Measurements from ENCODE around the gene MBOAT1. TPM values are rescaled to one million over a fixed set of nuclear protein-coding genes. Genes with fewer than 3 reads are reported as not detected.

MBOAT1 gene
- total and polyA plus RNA-seq, 3 donors from 2014 or later: 4.1 to 5.3 (median 4.5) TPM

- WGBS, 2 donors: 0% methylated on average over 10 to 37 of the region's 37 CpGs
- intact Hi-C loops (cut with DNase I; ENCODE audit: low total_unique reads): no loop called here
- peak overlapping the region; percentile 61 to 84 for H3K27ac ChIP-seq
- H3K4me1 ChIP-seq: peaks cover 12% of the 10 kb centered on the region
- H3K4me3 ChIP-seq: peak overlapping the region; percentile 64 to 77
- H3K9me3 ChIP-seq: no peaks in the 10 kb centered on the region
- DNase-seq: no peak
- no peak for TF ChIP-seq CTCF (IDR thresholded peaks at IDR 0.05)
- no peak for TF ChIP-seq POLR2A (IDR thresholded peaks at IDR 0.05)
- H3K27me3 ChIP-seq: no peaks in the 10 kb centered on the region
- H3K36me3 ChIP-seq (ENCODE audit: low read depth, missing control alignments): no peaks in the 10 kb centered on the region
These were observed 303 bp downstream of the MBOAT1 start for GRCh38 chr6:20211941-20212391.

DNA sequence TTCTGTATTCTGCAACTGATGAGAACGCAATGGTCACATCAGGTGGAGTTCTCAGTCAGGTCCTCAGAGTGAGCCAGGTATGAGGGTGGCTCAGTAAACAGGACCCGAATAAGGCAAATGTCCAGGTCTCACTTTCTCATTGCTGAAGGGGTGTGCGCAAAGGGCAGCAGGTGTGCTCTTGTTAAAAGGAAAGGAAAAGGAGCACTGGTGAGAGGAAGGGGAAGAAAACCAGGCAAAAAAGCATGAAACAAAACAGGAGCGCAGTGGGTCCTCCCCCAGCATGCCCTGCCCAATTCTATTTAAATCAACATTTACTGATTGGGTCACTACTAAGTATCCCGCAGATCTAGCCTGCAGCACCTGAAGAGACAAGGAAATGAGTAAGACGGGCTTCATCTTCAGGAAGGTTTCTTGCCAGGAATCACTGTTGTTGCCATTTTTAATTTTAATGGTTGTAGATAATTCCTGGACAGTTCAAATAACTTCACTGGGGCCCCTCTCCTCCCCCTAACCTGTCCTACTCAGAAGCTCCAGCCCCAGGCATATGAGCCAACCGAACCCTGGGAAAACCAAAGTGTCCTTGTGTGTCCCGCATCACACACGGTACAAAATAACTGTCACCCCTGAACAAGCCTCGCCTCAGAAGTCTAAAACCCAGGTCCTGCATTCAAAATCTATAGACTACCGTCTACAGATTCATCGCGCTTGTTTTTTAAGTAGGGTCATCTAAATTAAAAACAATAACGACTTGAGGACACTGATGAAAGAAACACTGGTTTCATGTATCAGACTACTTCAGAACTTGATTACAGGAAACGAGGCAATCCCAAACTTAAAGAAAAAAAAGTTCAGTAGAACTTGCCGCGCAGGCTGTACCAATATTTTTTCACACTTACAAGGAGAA is 980 bp downstream of the MBOAT1 start:
- peaks cover 12% of the 10 kb centered on the region for H3K4me1 ChIP-seq
- intact Hi-C loops (cut with DNase I; ENCODE audit: low total_unique reads): no loop called here
- no peak for TF ChIP-seq POLR2A (IDR thresholded peaks at IDR 0.05)
- 17 to 23% methylated on average over 17 of the region's 17 CpGs for WGBS, 2 donors
- no peaks in the 10 kb centered on the region for H3K27me3 ChIP-seq
- no peak for DNase-seq
- H3K9me3 ChIP-seq: no peaks in the 10 kb centered on the region
- no peaks in the 10 kb centered on the region for H3K36me3 ChIP-seq (ENCODE audit: low read depth, missing control alignments)
- peak overlapping the region; percentile 64 to 77 for H3K4me3 ChIP-seq
- peak overlapping the region in 1 of 2 donors; percentile 84 for H3K27ac ChIP-seq

- H3K36me3 ChIP-seq (ENCODE audit: low read depth, missing control alignments): no peaks in the 10 kb centered on the region
- no peak overlapping the region for H3K4me3 ChIP-seq
- 56 to 65% methylated on average over 3 of the region's 3 CpGs for WGBS, 2 donors
- H3K27me3 ChIP-seq: no peaks in the 10 kb centered on the region
- no peak for TF ChIP-seq POLR2A (IDR thresholded peaks at IDR 0.05)
- TF ChIP-seq CTCF (IDR thresholded peaks at IDR 0.05): no peak
- DNase-seq: no peak
- H3K4me1 ChIP-seq: peaks cover 12% of the 10 kb centered on the region
- intact Hi-C loops (cut with DNase I; ENCODE audit: low total_unique reads): no loop called here
- no peak overlapping the region for H3K27ac ChIP-seq
- H3K9me3 ChIP-seq: no peaks in the 10 kb centered on the region
These were observed 2.1 kb downstream of the MBOAT1 start for GRCh38 chr6:20210158-20210557.

DNA sequence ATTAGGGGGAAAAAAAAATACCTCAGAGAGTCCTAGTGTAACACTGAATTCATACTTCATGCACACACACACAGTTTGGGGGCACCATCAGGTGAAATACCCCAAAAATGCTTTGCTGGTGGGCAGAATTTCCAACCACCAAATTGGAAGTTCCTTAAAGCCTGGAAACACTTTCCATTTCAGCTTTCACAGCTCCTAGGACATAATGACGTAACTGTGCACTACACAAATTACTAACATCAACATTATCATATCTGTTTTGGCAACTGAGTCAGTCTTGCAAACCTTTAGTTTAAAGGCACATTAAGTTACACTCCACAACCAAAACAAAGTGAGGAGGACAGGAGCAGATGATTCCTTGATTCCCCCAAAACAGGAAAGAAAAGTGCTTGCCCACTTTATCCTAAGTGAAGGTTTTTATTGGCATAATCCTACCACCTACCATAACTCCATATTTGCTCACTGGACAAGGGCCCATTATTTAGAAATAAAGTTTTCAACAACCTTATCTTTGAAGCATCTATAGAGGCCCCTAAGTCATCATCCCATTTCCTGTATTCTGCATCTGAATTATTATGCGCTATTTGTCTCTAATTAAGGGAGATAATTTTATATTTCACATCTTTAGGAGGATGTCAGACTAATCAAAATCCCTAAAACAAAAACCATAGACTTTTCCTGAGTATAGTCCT is 3.4 kb downstream of the MBOAT1 start:
- H3K36me3 ChIP-seq (ENCODE audit: low read depth, missing control alignments): no peaks in the 10 kb centered on the region
- intact Hi-C loops (cut with DNase I; ENCODE audit: low total_unique reads): no loop called here
- no peak for DNase-seq
- no peak overlapping the region for H3K4me3 ChIP-seq
- no peaks in the 10 kb centered on the region for H3K9me3 ChIP-seq
- peaks cover 12% of the 10 kb centered on the region for H3K4me1 ChIP-seq
- no peak for TF ChIP-seq POLR2A (IDR thresholded peaks at IDR 0.05)
- TF ChIP-seq CTCF (IDR thresholded peaks at IDR 0.05): no peak
- H3K27ac ChIP-seq: no peak overlapping the region
- WGBS, 2 donors: 78 to 83% methylated on average over 2 of the region's 2 CpGs
- H3K27me3 ChIP-seq: no peaks in the 10 kb centered on the region

GRCh38 chr6:20207088-20207418 is 5.2 kb downstream of the MBOAT1 start:
- no peak overlapping the region for H3K4me3 ChIP-seq
- no peaks in the 10 kb centered on the region for H3K9me3 ChIP-seq
- TF ChIP-seq CTCF (IDR thresholded peaks at IDR 0.05): no peak
- WGBS, 2 donors: 88 to 90% methylated on average over 5 of the region's 5 CpGs
- H3K27ac ChIP-seq: no peak overlapping the region
- no peaks in the 10 kb centered on the region for H3K36me3 ChIP-seq (ENCODE audit: low read depth, missing control alignments)
- H3K27me3 ChIP-seq: no peaks in the 10 kb centered on the region
- intact Hi-C loops (cut with DNase I; ENCODE audit: low total_unique reads): no loop called here
- no peak for DNase-seq
- peaks cover 4% of the 10 kb centered on the region for H3K4me1 ChIP-seq

All from testis (tissue), 3 donors.